ENCODE measurements around the gene CPOX. TPM values are rescaled to one million over a fixed set of nuclear protein-coding genes. Genes with fewer than 3 reads are reported as not detected.

CPOX gene
- total and polyA plus RNA-seq, 2 of the 8 experiments (the other 6 are each of a cell fraction or from before 2014, with no cell fraction given): 17.4 to 27.0 TPM

GRCh38 chr3:98534168-98534567, 59.2 kb downstream of the CPOX start (continued):
- TF ChIP-seq POLR2A (IDR thresholded peaks at IDR 0.05; ENCODE audit: control extremely low read depth in 1 of 2, low read depth in 2 of 2, low read length in 2 of 2) (no peak), POLR2AphosphoS5 (IDR thresholded peaks at IDR 0.05; ENCODE audit: low read depth, low read length) (no peak), RBBP5 (IDR thresholded peaks at IDR 0.05; ENCODE audit: borderline replicate concordance, low read depth, low read length) (no peak), HDAC2 (IDR thresholded peaks at IDR 0.05; ENCODE audit: borderline replicate concordance in 1 of 2, low read depth in 2 of 2, low read length in 2 of 2) (no peak), HDAC6 (IDR thresholded peaks at IDR 0.05; ENCODE audit: low read depth, low read length) (no peak), SAP30 (IDR thresholded peaks at IDR 0.05; ENCODE audit: insufficient read depth, insufficient replicate concordance, low read length) (no peak), USF2 (IDR thresholded peaks at IDR 0.05; ENCODE audit: low read length) (no peak), TCF12 (IDR thresholded peaks at IDR 0.05; ENCODE audit: low read depth, low read length) (no peak), TAF1 (IDR thresholded peaks at IDR 0.05; ENCODE audit: low read depth, low read length) (no peak), KDM5A (IDR thresholded peaks at IDR 0.05; ENCODE audit: low read length) (no peak)
